Measurements from ENCODE around the gene ADGRG4.
"Not testable (repeated sequence)": the region's sequence is repeated elsewhere in the genome, so short reads cannot be mapped to it uniquely, and the experiment has no call there.

Gene ADGRG4

GRCh38 chrX:136431625-136432024 lies 130.9 kb downstream of the ADGRG4 start:
- DNase-seq (ENCODE audit: low read depth in 1 of 2, low spot score in 1 of 2): no peak
- TF ChIP-seq SPI1 (IDR thresholded peaks at IDR 0.05; ENCODE audit: borderline replicate concordance, low read depth): no peak
- no peak for TF ChIP-seq CTCF (IDR thresholded peaks at IDR 0.05; ENCODE audit: insufficient read depth, low read length)
- no peak for TF ChIP-seq POLR2AphosphoS5 (IDR thresholded peaks at IDR 0.05; ENCODE audit: low read depth)
- Histone ChIP-seq H3K27me3 (ENCODE audit: insufficient read depth, poor library complexity, severe bottlenecking) (no peaks in the 10 kb centered on the region), H3K27ac (replicated peaks) (no peak overlapping the region), H3K4me3 (replicated peaks; ENCODE audit: insufficient read depth, low read length) (no peak overlapping the region)

- Histone ChIP-seq H3K27me3 (ENCODE audit: insufficient read depth, poor library complexity, severe bottlenecking) (no peaks in the 10 kb centered on the region), H3K27ac (replicated peaks) (no peak overlapping the region), H3K4me3 (replicated peaks; ENCODE audit: insufficient read depth, low read length) (no peak overlapping the region)
- DNase-seq (ENCODE audit: low read depth in 1 of 2, low spot score in 1 of 2): no peak
- TF ChIP-seq CTCF (IDR thresholded peaks at IDR 0.05; ENCODE audit: insufficient read depth, low read length) (no peak), GABPA (IDR thresholded peaks at IDR 0.05; ENCODE audit: low read depth) (no peak), POLR2AphosphoS5 (IDR thresholded peaks at IDR 0.05; ENCODE audit: low read depth) (no peak), REST (IDR thresholded peaks at IDR 0.05; ENCODE audit: insufficient replicate concordance, low read depth) (no peak), SPI1 (IDR thresholded peaks at IDR 0.05; ENCODE audit: borderline replicate concordance, low read depth) (no peak)
Observed at GRCh38 chrX:136437774-136438173, 137.0 kb downstream of the ADGRG4 start.

GRCh38 chrX:136438192-136438591 lies 137.4 kb downstream of the ADGRG4 start:
- DNase-seq (ENCODE audit: low read depth in 1 of 2, low spot score in 1 of 2): no peak
- TF ChIP-seq POLR2AphosphoS5 (IDR thresholded peaks at IDR 0.05; ENCODE audit: low read depth) (no peak), CTCF (IDR thresholded peaks at IDR 0.05; ENCODE audit: insufficient read depth, low read length) (no peak), GABPA (IDR thresholded peaks at IDR 0.05; ENCODE audit: low read depth) (no peak), SPI1 (IDR thresholded peaks at IDR 0.05; ENCODE audit: borderline replicate concordance, low read depth) (no peak), REST (IDR thresholded peaks at IDR 0.05; ENCODE audit: insufficient replicate concordance, low read depth) (no peak)
- Histone ChIP-seq H3K27ac (replicated peaks) (no peak overlapping the region), H3K4me3 (replicated peaks; ENCODE audit: insufficient read depth, low read length) (no peak overlapping the region), H3K27me3 (ENCODE audit: insufficient read depth, poor library complexity, severe bottlenecking) (no peaks in the 10 kb centered on the region)

GRCh38 chrX:136445674-136446073 lies 144.9 kb downstream of the ADGRG4 start:
- not testable (repeated sequence) for H3K27ac ChIP-seq (replicated peaks); H3K27me3 ChIP-seq (ENCODE audit: insufficient read depth, poor library complexity, severe bottlenecking); DNase-seq (ENCODE audit: low read depth in 1 of 2, low spot score in 1 of 2); H3K4me3 ChIP-seq (replicated peaks; ENCODE audit: insufficient read depth, low read length)

Measured in HL-60 (cell line).